ENCODE data around the gene HOXB2. TPM values are rescaled to one million over a fixed set of nuclear protein-coding genes. Genes with fewer than 3 reads are reported as not detected.

The HOXB2 gene
- total RNA-seq, 1 donor from 2014 or later = 35.6 TPM

GRCh38 chr17:48565925-48566710 lies 21.2 kb upstream of the HOXB2 start:
- TF ChIP-seq CTCF (conservative IDR thresholded peaks at IDR 0.05) = no peak
- Mint-ChIP-seq H3K27ac (no peak overlapping the region), H3K4me3 (no peak overlapping the region), H3K4me1 (ENCODE audit: unreplicated experiment) (peaks cover 38% of the 10 kb centered on the region), H3K27me3 (peaks cover 44% of the 10 kb centered on the region), H3K9me3 (no peaks in the 10 kb centered on the region), H3K36me3 (peaks cover 10% of the 10 kb centered on the region)
- no peak for DNase-seq (ENCODE audit: extremely low spot score, unreplicated experiment)

GRCh38 chr17:48565022-48565554 lies 20.2 kb upstream of the HOXB2 start:
- DNase-seq (ENCODE audit: extremely low spot score, unreplicated experiment) = no peak
- Mint-ChIP-seq H3K4me3 (no peak overlapping the region), H3K4me1 (ENCODE audit: unreplicated experiment) (peaks cover 42% of the 10 kb centered on the region), H3K27ac (no peak overlapping the region), H3K9me3 (no peaks in the 10 kb centered on the region), H3K27me3 (peaks cover 46% of the 10 kb centered on the region), H3K36me3 (peaks cover 10% of the 10 kb centered on the region)
- no peak for TF ChIP-seq CTCF (conservative IDR thresholded peaks at IDR 0.05)

GRCh38 chr17:48564188-48565021 lies 19.5 kb upstream of the HOXB2 start:
- DNase-seq (ENCODE audit: extremely low spot score, unreplicated experiment) = no peak
- peaks cover 47% of the 10 kb centered on the region for H3K27me3 Mint-ChIP-seq
- peaks cover 10% of the 10 kb centered on the region for H3K36me3 Mint-ChIP-seq
- TF ChIP-seq CTCF (conservative IDR thresholded peaks at IDR 0.05) = no peak
- H3K27ac Mint-ChIP-seq = no peak overlapping the region
- H3K4me3 Mint-ChIP-seq = no peak overlapping the region
- no peaks in the 10 kb centered on the region for H3K9me3 Mint-ChIP-seq
- peaks cover 49% of the 10 kb centered on the region for H3K4me1 Mint-ChIP-seq (ENCODE audit: unreplicated experiment)

- Mint-ChIP-seq H3K36me3 (peaks cover 8% of the 10 kb centered on the region), H3K27me3 (peaks cover 47% of the 10 kb centered on the region), H3K4me3 (peak overlapping the region; percentile 87), H3K27ac (peak overlapping the region; percentile 94), H3K9me3 (no peaks in the 10 kb centered on the region), H3K4me1 (ENCODE audit: unreplicated experiment) (peaks cover 51% of the 10 kb centered on the region)
- TF ChIP-seq CTCF (conservative IDR thresholded peaks at IDR 0.05) = no peak
- no peak for DNase-seq (ENCODE audit: extremely low spot score, unreplicated experiment)
Observed at GRCh38 chr17:48563867-48564187, 18.9 kb upstream of the HOXB2 start.

GRCh38 chr17:48563385-48563838 lies 18.5 kb upstream of the HOXB2 start:
- Mint-ChIP-seq H3K9me3 (no peaks in the 10 kb centered on the region), H3K27ac (peak overlapping the region; percentile 94), H3K4me3 (peak overlapping the region; percentile 87), H3K27me3 (peaks cover 47% of the 10 kb centered on the region), H3K4me1 (ENCODE audit: unreplicated experiment) (peaks cover 52% of the 10 kb centered on the region), H3K36me3 (peaks cover 11% of the 10 kb centered on the region)
- no peak for TF ChIP-seq CTCF (conservative IDR thresholded peaks at IDR 0.05)
- DNase-seq (ENCODE audit: extremely low spot score, unreplicated experiment) = no peak

Measured in type B pancreatic cell (in vitro differentiated cells).